Sigmoid colon (tissue), 7 donors: ENCODE measurements around the gene ABHD12. TPM values are rescaled to one million over a fixed set of nuclear protein-coding genes. Genes with fewer than 3 reads are reported as not detected.
A peak's percentile ranks its signal among the peaks of the same experiment; 100 is the strongest.

Experiments
- DNase-seq: peaks from one replicate; pipeline ENCODE4 v3.0.0-alpha.2; 2019
- H3K27ac ChIP-seq, 4 donors: fragments of 200-600 bp; sonication (generic); one replicate each; pipeline ENCODE4 v1.5.1; 2016 to 2019; ENCODE audit warnings: mild to moderate bottlenecking in 1 of 4
- H3K27me3 ChIP-seq, 3 donors: fragments of 200-600 bp; sonication (generic); one replicate each; pipeline ENCODE4 v1.5.1; 2019; ENCODE audit warnings: mild to moderate bottlenecking in 1 of 3
- H3K36me3 ChIP-seq, 4 donors: fragments of 200-600 bp; sonication (generic); one replicate each; pipeline ENCODE4 v1.5.1; 2016 to 2019
- H3K4me1 ChIP-seq, 4 donors: fragments of 200-600 bp; sonication (generic); one replicate each; pipeline ENCODE4 v1.5.1; 2017 to 2019
- H3K4me3 ChIP-seq, 4 donors: fragments of 200-600 bp; sonication (generic); one replicate each; pipeline ENCODE4 v1.5.1; 2017 to 2019; ENCODE audit warnings: mild to moderate bottlenecking in 2 of 4, moderate library complexity in 1 of 4
- H3K9me3 ChIP-seq, 4 donors: fragments of 200-600 bp in 3 of 4; sonication (generic) in 3 of 4; one replicate each; pipeline versions ENCODE4 v1.5.1 to v1.6.1; 2013 to 2019
- CTCF ChIP-seq, 4 experiments: fragments of 450-650 bp in 3 of 4; fragments of 200-600 bp in 1 of 4; IDR thresholded peaks; one replicate each; pipeline ENCODE4 v1.5.1; 2016 to 2019; ENCODE audit warnings: antibody characterized with exemption in 4 of 4, mild to moderate bottlenecking in 3 of 4, moderate library complexity in 2 of 4
- EP300 ChIP-seq, 4 donors: sonication (generic); formaldehyde crosslinking; IDR thresholded peaks; one replicate each; pipeline ENCODE4 v1.6.1; 2017; ENCODE audit warnings: antibody characterized with exemption in 4 of 4
- POLR2A ChIP-seq, 2 donors: fragments of 450-650 bp; IDR thresholded peaks; one replicate each; pipeline ENCODE4 v1.6.1; 2016; ENCODE audit warnings: antibody characterized with exemption in 2 of 2, mild to moderate bottlenecking in 2 of 2, moderate library complexity in 2 of 2
- POLR2AphosphoS5 ChIP-seq, 4 donors: sonication (generic); formaldehyde crosslinking; IDR thresholded peaks; one replicate each; pipeline ENCODE4 v1.6.1; 2017; ENCODE audit warnings: antibody characterized with exemption in 4 of 4
- WGBS, 2 donors: extraction: QIAGEN DNeasy Blood & Tissue Kit; methylation state at CpG; one replicate each; pipeline ENCODE4 v1.1.7; 2013; 5-methylcytosine and 5-hydroxymethylcytosine counted together
- intact Hi-C: fragments of 100-400 bp; cut with DNase I; formaldehyde crosslinking; loops from one replicate; pipeline ENCODE4 v1.15.1; 2023
- polyA plus RNA-seq, 3 donors: library from polyadenylated mRNA; stranded (reverse); fragments of 200-250 nt; gene quantifications; one replicate each; pipeline ENCODE4 v1.2.3, GENCODE V29; 2013
- total RNA-seq, 4 donors: library from RNA; depleted of rRNA; stranded (reverse); fragments of >200 nt; gene quantifications; one replicate each; pipeline ENCODE4 v1.1.0, GENCODE V29; 2016
- donor health status: healthy with polysubstance abuse.
- donor health status: Bipolar disorder and iron deficiency.
- donor health status: healthy.

Gene ABHD12
- total and polyA plus RNA-seq, 7 donors = 18.9 to 49.0 (median 35.7) TPM

GRCh38 chr20:25310921-25311728 lies 79.5 kb downstream of the ABHD12 start:
- peaks cover 0 to 31% (median 27%) of the 10 kb centered on the region in 4 donors for H3K4me1 ChIP-seq
- H3K4me3 ChIP-seq = peak overlapping the region in 3 of 4 donors; percentile 0 to 24 (median 15)
- H3K27me3 ChIP-seq = no peaks in the 10 kb centered on the region
- no peak for TF ChIP-seq CTCF (IDR thresholded peaks at IDR 0.05)
- TF ChIP-seq POLR2AphosphoS5 (IDR thresholded peaks at IDR 0.05) = no peak
- TF ChIP-seq POLR2A (IDR thresholded peaks at IDR 0.05) = no peak
- no peak for TF ChIP-seq EP300 (IDR thresholded peaks at IDR 0.05)
- H3K9me3 ChIP-seq = no peaks in the 10 kb centered on the region
- intact Hi-C loops = loop anchor here (2.0 kb wide), 1 partner anchor 80 kb away; the partner anchor contains the start of gene ABHD12
- H3K27ac ChIP-seq = peak overlapping the region; percentile 73 to 82 (median 80)
- peak; percentile 56 for DNase-seq
- WGBS, 2 donors = 64 to 83% methylated on average over 6 of the region's 6 CpGs
- peaks cover 0 to 17% (median 0%) of the 10 kb centered on the region in 4 donors for H3K36me3 ChIP-seq

GRCh38 chr20:25310268-25310920 lies 80.2 kb downstream of the ABHD12 start:
- intact Hi-C loops = loop anchor here (2.0 kb wide), 1 partner anchor 80 kb away; the partner anchor contains the start of gene ABHD12
- Histone ChIP-seq H3K36me3 (peaks cover 0 to 17% (median 0%) of the 10 kb centered on the region in 4 donors), H3K4me1 (peaks cover 0 to 31% (median 27%) of the 10 kb centered on the region in 4 donors), H3K27ac (peak overlapping the region; percentile 73 to 82 (median 80)), H3K4me3 (peak overlapping the region in 3 of 4 donors; percentile 0 to 24 (median 15)), H3K9me3 (no peaks in the 10 kb centered on the region), H3K27me3 (no peaks in the 10 kb centered on the region)
- peak; percentile 85 for DNase-seq
- TF ChIP-seq POLR2AphosphoS5 (IDR thresholded peaks at IDR 0.05) (peak; percentile 18 to 81 (median 33)), CTCF (IDR thresholded peaks at IDR 0.05) (peak; percentile 46 to 63 (median 56)), EP300 (IDR thresholded peaks at IDR 0.05) (no peak), POLR2A (IDR thresholded peaks at IDR 0.05) (no peak)
- 14 to 15% methylated on average over 6 of the region's 6 CpGs for WGBS, 2 donors

GRCh38 chr20:25309395-25310267 lies 81.0 kb downstream of the ABHD12 start:
- peaks cover 0 to 31% (median 27%) of the 10 kb centered on the region in 4 donors for H3K4me1 ChIP-seq
- peaks cover 0 to 13% (median 0%) of the 10 kb centered on the region in 4 donors for H3K36me3 ChIP-seq
- intact Hi-C loops = loop anchor here (2.0 kb wide), 1 partner anchor 81 kb away; the partner anchor contains the start of gene ABHD12
- DNase-seq = peak; percentile 84
- 23 to 67% methylated on average over 18 of the region's 18 CpGs for WGBS, 2 donors
- no peaks in the 10 kb centered on the region for H3K27me3 ChIP-seq
- H3K9me3 ChIP-seq = no peaks in the 10 kb centered on the region
- peak overlapping the region; percentile 73 to 82 (median 80) for H3K27ac ChIP-seq
- H3K4me3 ChIP-seq = peak overlapping the region in 2 of 4 donors; percentile 0 to 15
- no peak for TF ChIP-seq EP300 (IDR thresholded peaks at IDR 0.05)

- WGBS, 2 donors = 84 to 88% methylated on average over 17 of the region's 17 CpGs
- Histone ChIP-seq H3K9me3 (no peaks in the 10 kb centered on the region), H3K27ac (peak overlapping the region; percentile 73 to 82 (median 80)), H3K27me3 (no peaks in the 10 kb centered on the region), H3K4me3 (no peak overlapping the region), H3K36me3 (peaks cover 0 to 9% (median 0%) of the 10 kb centered on the region in 4 donors), H3K4me1 (peaks cover 0 to 31% (median 27%) of the 10 kb centered on the region in 4 donors)
- intact Hi-C loops = no loop called here
- DNase-seq = peak; percentile 66
- TF ChIP-seq CTCF (IDR thresholded peaks at IDR 0.05) (no peak), POLR2AphosphoS5 (IDR thresholded peaks at IDR 0.05) (no peak), EP300 (IDR thresholded peaks at IDR 0.05) (no peak), POLR2A (IDR thresholded peaks at IDR 0.05) (no peak)
Measured at GRCh38 chr20:25308671-25309394, 81.8 kb downstream of the ABHD12 start.
